AG09319 (cell line): ENCODE data around the gene UBAC1.

Experiments used
- DNase-seq: peaks from one replicate; pipeline ENCODE4 v3.0.0-alpha.2; 2010; ENCODE audit warnings: low read depth; ENCODE audit errors: extremely low read depth
- CTCF ChIP-seq: IDR thresholded peaks from 2 replicates; pipeline ENCODE4 v1.5.1; 2011; ENCODE audit warnings: low read depth, mild to moderate bottlenecking, inconsistent platforms, low read length, moderate library complexity

UBAC1 gene

DNA sequence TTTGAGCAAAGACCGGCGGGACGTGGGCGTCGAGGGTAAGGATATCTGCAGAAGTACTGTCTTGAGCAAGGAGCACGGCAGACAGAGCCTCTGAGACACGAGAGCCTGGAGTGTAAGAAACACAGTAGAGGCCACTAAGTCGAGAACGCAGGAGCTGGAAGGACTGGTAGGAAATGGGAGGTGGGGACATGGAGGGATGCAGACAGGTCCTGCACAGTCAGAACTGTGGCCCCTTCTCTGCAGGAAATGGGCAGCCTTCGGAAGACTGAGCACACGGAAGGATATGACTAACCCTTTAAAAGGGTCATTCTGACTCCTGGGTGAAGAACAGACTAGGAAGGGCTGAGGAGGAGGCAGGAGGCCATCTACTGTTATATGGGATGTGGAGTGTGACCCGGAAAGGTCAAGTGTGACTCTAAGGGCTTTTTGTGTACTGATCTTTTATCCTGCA lies 52.4 kb downstream of the UBAC1 start:
- no peak for TF ChIP-seq CTCF
- no peak for DNase-seq

- no peak for DNase-seq
- no peak for TF ChIP-seq CTCF
Measured at GRCh38 chr9:135908093-135908753, 53.0 kb downstream of the UBAC1 start.

DNA sequence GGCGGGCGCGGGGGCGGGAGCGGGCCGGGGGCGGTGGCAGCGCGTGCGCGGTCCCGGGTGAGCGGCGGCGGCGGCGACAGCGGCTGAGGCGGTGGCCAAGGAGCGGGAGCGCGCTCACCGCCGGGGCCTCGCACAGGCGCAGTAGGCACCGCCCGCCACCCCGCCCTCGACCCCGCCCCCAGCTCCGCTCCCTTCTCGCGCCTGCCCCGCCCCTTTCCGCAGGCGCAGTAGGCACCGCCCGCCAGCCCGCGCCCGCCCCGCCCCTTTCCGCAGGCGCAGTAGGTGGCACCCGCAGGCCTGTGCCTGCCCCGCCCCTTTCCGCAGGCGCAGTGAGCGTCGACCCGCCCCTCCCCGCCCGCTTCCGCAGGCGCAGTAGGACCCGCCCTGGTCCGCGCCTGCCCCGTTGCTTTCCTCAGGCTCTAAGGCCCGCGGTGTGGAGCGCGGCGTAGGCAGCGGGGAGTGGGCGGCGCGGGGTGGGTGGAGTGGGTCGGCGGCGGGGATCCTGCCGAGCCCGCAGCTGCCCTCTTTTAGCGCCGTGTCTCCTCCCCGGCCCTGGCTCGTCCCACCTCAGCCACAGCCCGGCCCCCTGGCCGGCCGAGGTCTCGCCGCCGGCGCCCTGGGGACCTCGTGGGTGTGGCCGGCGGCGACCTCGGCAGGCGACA lies 53.6 kb downstream of the UBAC1 start, which contains the start of gene CAMSAP1:
Gene CAMSAP1 (minus strand): TSS at position 116 of the 662 bp plus-strand sequence. CDS start 387 bp downstream, outside the sequence.
- no peak for TF ChIP-seq CTCF
- peak; percentile 86 for DNase-seq

DNA sequence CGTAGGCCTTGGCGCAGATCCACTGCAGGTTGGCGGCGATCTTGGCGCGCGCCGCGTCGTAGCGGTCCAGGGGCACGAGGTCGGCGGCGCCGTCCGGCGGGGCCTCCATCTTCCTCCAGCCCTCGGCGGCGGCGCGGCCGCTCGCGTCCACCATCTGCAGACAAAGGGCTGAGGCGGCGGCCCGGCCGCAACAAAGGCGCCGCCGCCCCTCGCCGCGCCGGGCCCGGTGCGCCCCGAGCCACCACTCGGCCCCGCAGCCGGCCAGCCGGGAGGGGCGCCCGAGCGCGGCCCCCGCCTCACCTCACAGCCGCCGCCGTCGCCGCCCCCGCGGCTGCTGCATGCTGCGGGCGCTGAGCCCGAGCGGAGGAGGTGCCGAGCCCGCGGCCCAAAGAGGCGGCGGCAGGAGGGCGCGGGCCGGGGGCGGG lies 54.2 kb downstream of the UBAC1 start:
- DNase-seq, result no peak
- TF ChIP-seq CTCF, result no peak

DNA sequence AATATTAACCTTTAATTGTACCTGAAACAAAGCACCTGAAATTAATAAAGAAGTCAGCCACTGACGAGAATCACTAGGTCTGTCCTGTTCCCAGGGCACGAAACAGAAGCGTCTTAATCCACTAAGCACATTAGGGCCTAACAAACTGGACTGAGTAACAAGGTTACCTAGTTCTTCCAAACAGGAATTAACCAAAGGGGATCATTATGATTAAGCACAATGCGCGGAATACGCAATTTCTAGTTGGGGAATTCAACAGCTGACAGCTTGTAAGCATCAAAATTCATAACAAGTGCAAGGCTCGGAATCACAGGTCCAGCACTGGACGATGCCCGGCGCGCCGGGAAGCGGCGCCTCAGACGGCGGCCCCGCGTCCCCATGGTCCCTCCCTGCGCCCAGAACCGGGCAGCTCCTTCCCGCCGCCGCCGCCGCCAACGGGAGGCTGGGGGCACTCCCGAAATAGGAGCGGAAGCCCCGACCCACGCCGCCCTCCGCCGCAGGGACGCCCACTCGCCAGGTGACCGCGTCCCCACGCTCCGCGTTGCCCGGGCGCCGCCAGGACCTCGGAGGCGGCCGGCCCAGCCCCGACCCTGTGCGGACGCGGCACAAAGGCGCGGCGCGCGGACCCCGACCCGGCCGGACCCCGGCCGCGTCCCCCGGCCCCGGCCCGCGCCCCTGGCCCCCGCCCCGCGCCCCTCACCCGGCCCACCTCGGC lies 54.7 kb downstream of the UBAC1 start:
- no peak for TF ChIP-seq CTCF
- DNase-seq, result no peak

GRCh38 chr9:135905380-135906258 lies 55.6 kb downstream of the UBAC1 start:
- no peak for DNase-seq
- TF ChIP-seq CTCF, result no peak
